ENCODE results near the gene IP6K3. TPM values are rescaled to one million over a fixed set of nuclear protein-coding genes. Genes with fewer than 3 reads are reported as not detected.
A peak's percentile ranks its signal among the peaks of the same experiment; 100 is the strongest.

IP6K3 gene
- total and polyA plus RNA-seq, 2 donors (not counting 1 experiment from before 2014, with no cell fraction given), result not detected

GRCh38 chr6:33762713-33763112, 16.0 kb upstream of the IP6K3 start:
- TF ChIP-seq CTCF (IDR thresholded peaks at IDR 0.05) (no peak), EZH2 (IDR thresholded peaks at IDR 0.05; ENCODE audit: borderline replicate concordance, insufficient read depth, low read depth, low read length, poor library complexity, severe bottlenecking) (no peak)
- H3K4me3 Mint-ChIP-seq, result no peak overlapping the region
- ATAC-seq (ENCODE audit: low read depth) (no peak), DNase-seq (no peak)
- WGBS (ENCODE audit: insufficient coverage), result 96% methylated on average over 4 of the region's 4 CpGs
- no peak overlapping the region for H3K4me2 ChIP-seq (replicated peaks; ENCODE audit: low read depth, low read length, poor library complexity, severe bottlenecking)
- peaks cover 0 to 4% (median 0%) of the 10 kb centered on the region in 4 experiments for H3K27me3 ChIP-seq (replicated peaks in 1 of 4; ENCODE audit: control extremely low read depth in 1 of 4, control insufficient read depth in 3 of 4, insufficient read depth in 4 of 4, low read length in 3 of 4)
- H3K27ac ChIP-seq (ENCODE audit: low read length in 2 of 2), result no peak overlapping the region
- H3K9ac ChIP-seq (ENCODE audit: low read length), result no peak overlapping the region
- no peak overlapping the region for H3K27ac Mint-ChIP-seq
- H3K4me1 ChIP-seq (ENCODE audit: control insufficient read depth in 2 of 2, insufficient read depth in 2 of 2, low read length in 2 of 2), result no peaks in the 10 kb centered on the region
- no peak overlapping the region for H2AFZ ChIP-seq (ENCODE audit: insufficient read depth, low read depth, low read length, poor library complexity, severe bottlenecking)
- intact Hi-C loops (cut with micrococcal nuclease), result loop anchor here (1.0 kb wide), 1 partner anchor 177 kb away; no protein-coding TSS in a partner anchor
- ChIA-PET POLR2A (no interaction called here), CTCF (interaction anchor here (1.0 to 4.2 kb wide), 5 partner anchors 8 to 177 kb away, joined by 3 to 23 read pairs (median 6); partner anchors contain the start of gene UQCC2)
- no peak overlapping the region for H3K4me3 ChIP-seq (ENCODE audit: control extremely low read depth in 1 of 5, extremely low read depth in 1 of 5, insufficient read depth in 1 of 5, low read depth in 2 of 5, low read length in 4 of 5)
- peaks cover 37% of the 10 kb centered on the region for H3K27me3 Mint-ChIP-seq
- no peaks in the 10 kb centered on the region for H3K79me2 ChIP-seq (ENCODE audit: control insufficient read depth, insufficient read depth, low read length)
- H3K36me3 ChIP-seq (replicated peaks in 1 of 2; ENCODE audit: control extremely low read depth in 1 of 2, control insufficient read depth in 1 of 2, extremely low read depth in 1 of 2, insufficient read depth in 2 of 2, low read length in 1 of 2), result no peaks in the 10 kb centered on the region
- H3K9me3 Mint-ChIP-seq (ENCODE audit: insufficient read depth), result no peaks in the 10 kb centered on the region
- no peaks in the 10 kb centered on the region for H4K20me1 ChIP-seq (ENCODE audit: control insufficient read depth, insufficient read depth, low read length, poor library complexity, severe bottlenecking)
- H3K4me1 Mint-ChIP-seq, result peaks cover 3% of the 10 kb centered on the region
- peaks cover 0 to 3% (median 0%) of the 10 kb centered on the region in 3 donors for H3K9me3 ChIP-seq (ENCODE audit: control extremely low read depth in 1 of 3, control insufficient read depth in 2 of 3, insufficient read depth in 1 of 3, low read length in 2 of 3)

DNA sequence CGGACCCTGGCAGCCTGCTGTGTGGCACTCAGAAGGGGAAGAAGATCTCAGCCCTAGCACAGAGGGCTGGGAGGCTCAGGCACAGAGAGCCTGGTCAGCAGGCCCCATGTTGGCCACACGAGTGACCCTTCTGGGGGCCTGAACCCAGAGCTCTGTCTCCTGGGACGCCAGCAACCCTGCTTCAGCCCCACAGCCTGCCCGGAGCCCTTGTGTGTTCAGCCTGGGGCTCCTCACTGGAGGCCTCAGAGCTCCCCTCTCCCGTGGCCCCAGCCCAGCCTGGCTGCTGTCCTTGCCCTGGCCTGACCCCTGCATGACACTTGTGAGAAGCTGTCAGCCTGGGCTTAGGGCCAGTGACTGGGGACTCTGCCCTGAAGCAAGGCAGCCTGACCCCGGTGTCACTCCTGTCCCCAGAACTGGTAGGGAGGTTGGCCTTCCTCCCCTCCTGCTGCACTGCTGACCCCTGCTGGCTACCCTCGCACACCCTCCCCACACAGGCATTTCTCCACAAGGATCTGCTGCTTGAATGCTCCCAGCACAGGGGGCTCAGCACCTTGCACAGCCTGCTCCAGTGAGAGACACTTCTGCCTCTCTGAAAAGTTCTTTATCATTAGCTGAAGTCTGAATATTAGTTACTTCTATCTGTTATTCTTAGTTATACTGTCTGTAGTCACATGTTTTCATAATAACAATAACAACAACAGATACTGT, 15.4 kb upstream of the IP6K3 start:
- no peaks in the 10 kb centered on the region for H3K36me3 ChIP-seq (replicated peaks in 1 of 2; ENCODE audit: control extremely low read depth in 1 of 2, control insufficient read depth in 1 of 2, extremely low read depth in 1 of 2, insufficient read depth in 2 of 2, low read length in 1 of 2)
- no peaks in the 10 kb centered on the region for H3K9me3 ChIP-seq (ENCODE audit: control extremely low read depth in 1 of 3, control insufficient read depth in 2 of 3, insufficient read depth in 1 of 3, low read length in 2 of 3)
- Mint-ChIP-seq H3K27ac (no peak overlapping the region), H3K9me3 (ENCODE audit: insufficient read depth) (no peaks in the 10 kb centered on the region), H3K4me3 (no peak overlapping the region), H3K27me3 (peaks cover 39% of the 10 kb centered on the region), H3K4me1 (peaks cover 3% of the 10 kb centered on the region)
- H2AFZ ChIP-seq (ENCODE audit: insufficient read depth, low read depth, low read length, poor library complexity, severe bottlenecking), result no peak overlapping the region
- intact Hi-C loops (cut with micrococcal nuclease), result loop anchor here (1.0 kb wide), 1 partner anchor 177 kb away; no protein-coding TSS in a partner anchor
- no peak overlapping the region for H3K9ac ChIP-seq (ENCODE audit: low read length)
- no peak for TF ChIP-seq EZH2 (IDR thresholded peaks at IDR 0.05; ENCODE audit: borderline replicate concordance, insufficient read depth, low read depth, low read length, poor library complexity, severe bottlenecking)
- no peak for TF ChIP-seq CTCF (IDR thresholded peaks at IDR 0.05)
- CTCF ChIA-PET, result interaction anchor here (1.0 to 4.2 kb wide), 6 partner anchors 9 to 176 kb away, joined by 3 to 23 read pairs (median 6); partner anchors contain the start of gene UQCC2
- H3K4me3 ChIP-seq (ENCODE audit: control extremely low read depth in 1 of 5, extremely low read depth in 1 of 5, insufficient read depth in 1 of 5, low read depth in 2 of 5, low read length in 4 of 5), result no peak overlapping the region
- DNase-seq (peak; percentile 52), ATAC-seq (ENCODE audit: low read depth) (no peak)
- no peaks in the 10 kb centered on the region for H4K20me1 ChIP-seq (ENCODE audit: control insufficient read depth, insufficient read depth, low read length, poor library complexity, severe bottlenecking)
- H3K4me2 ChIP-seq (replicated peaks; ENCODE audit: low read depth, low read length, poor library complexity, severe bottlenecking), result no peak overlapping the region
- H3K4me1 ChIP-seq (ENCODE audit: control insufficient read depth in 2 of 2, insufficient read depth in 2 of 2, low read length in 2 of 2), result no peaks in the 10 kb centered on the region
- POLR2A ChIA-PET, result no interaction called here
- no peaks in the 10 kb centered on the region for H3K79me2 ChIP-seq (ENCODE audit: control insufficient read depth, insufficient read depth, low read length)
- WGBS (ENCODE audit: insufficient coverage), result 67% methylated on average over 6 of the region's 7 CpGs
- peaks cover 0 to 4% (median 0%) of the 10 kb centered on the region in 4 experiments for H3K27me3 ChIP-seq (replicated peaks in 1 of 4; ENCODE audit: control extremely low read depth in 1 of 4, control insufficient read depth in 3 of 4, insufficient read depth in 4 of 4, low read length in 3 of 4)
- H3K27ac ChIP-seq (ENCODE audit: low read length in 2 of 2), result no peak overlapping the region
